CD4-positive, alpha-beta T cell treated with Interferon alpha-2 for 1 hour (primary cell): ENCODE measurements around the gene GPR52.

Experiments
- DNase-seq, 2 donors: peaks; one replicate each; pipeline ENCODE4 v3.0.0-alpha.2; 2020 to 2022

GPR52 gene

GRCh38 chr1:174469687-174470086 lies 21.9 kb downstream of the GPR52 start:
- DNase-seq, result no peak

- DNase-seq, result no peak
These were observed 31.5 kb downstream of the GPR52 start for GRCh38 chr1:174479281-174479680.

GRCh38 chr1:174480324-174480723 lies 32.6 kb downstream of the GPR52 start:
- no peak for DNase-seq

GRCh38 chr1:174491606-174492005 lies 43.8 kb downstream of the GPR52 start:
- DNase-seq, result no peak

GRCh38 chr1:174497478-174497877 lies 49.7 kb downstream of the GPR52 start:
- DNase-seq, result no peak
